ENCODE measurements around the gene ZNF639.

ZNF639 gene

DNA sequence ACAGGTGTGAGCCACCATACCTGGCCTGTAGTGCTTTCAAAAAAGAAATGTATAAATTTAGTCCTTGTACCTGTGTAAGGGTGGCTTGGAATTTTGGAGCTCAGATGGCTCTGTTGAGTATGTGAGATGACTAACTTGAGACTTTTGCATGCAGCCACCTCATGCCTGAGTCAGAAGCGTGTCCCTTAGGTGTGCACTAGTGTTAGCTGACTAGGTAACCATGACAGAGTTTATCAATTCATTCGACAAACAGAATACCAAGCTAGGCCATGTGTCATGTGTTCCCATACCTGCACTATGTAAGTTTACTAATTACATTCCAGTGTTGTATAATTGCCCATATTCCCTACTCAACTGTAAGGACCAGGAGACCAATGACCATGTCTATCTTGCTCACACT lies 4.0 kb upstream of the ZNF639 start:
- no peak for DNase-seq

- no peak for DNase-seq
Measured at GRCh38 chr3:179321668-179322285, 1.1 kb upstream of the ZNF639 start.

GRCh38 chr3:179323197-179324110 lies 623 bp downstream of the ZNF639 start:
- DNase-seq = no peak

- DNase-seq = no peak
Measured at GRCh38 chr3:179324270-179324754, 1.5 kb downstream of the ZNF639 start.

DNA sequence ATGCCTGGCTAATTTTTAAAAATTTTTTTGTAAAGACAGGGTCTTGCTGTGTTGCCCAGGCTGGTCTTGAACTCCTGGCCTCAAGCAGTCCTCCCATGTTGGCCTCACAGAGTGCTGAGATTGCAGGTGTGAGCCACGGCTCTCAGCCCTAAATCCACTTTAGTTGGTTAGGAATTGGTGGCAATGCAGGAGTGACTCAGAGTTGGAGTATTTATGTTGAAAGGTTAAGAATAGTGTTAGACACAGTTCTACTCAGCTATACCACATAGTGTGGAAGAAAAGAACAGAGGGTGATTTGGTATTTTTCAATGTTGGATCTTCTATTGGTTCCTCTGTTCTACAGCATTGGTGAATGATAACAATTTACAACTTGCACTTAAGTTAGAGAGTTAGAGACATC lies 7.6 kb downstream of the ZNF639 start:
- no peak for DNase-seq

DNA sequence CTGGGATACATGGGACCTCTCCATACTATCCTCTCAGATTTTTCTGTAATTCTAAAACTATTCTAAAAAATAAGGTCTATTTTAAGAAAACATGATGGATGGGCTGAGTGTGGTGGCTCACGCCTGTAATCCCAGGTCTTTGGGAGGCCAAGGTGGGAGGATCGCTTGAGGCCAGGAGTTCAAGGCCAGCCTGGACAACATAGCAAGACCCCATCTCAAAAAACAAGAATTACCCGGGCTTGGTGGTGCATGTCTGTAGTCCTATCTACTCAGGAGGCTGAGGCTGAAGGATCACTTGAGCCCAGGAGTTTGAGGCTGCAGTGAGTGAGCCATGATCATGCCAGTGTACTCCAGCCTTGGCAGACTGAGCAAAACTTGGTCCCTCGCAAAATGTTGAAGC lies 9.4 kb downstream of the ZNF639 start:
- no peak for DNase-seq

DNA sequence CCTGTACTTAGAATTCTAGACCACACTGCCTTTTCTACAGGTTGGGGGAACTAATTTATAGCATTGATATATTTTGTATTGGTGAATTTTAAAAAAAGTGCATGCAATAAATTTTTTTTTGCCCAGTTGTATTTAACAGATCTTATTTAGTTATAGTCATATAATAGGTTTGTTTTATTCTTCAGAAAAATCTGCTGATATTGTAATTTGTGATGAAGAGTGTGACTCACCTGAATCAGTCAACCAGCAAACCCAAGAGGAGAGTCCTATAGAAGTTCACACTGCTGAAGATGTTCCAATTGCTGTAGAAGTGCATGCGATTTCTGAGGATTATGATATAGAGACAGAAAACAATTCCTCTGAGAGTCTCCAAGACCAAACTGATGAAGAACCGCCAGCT lies 10.3 kb downstream of the ZNF639 start:
- DNase-seq = no peak

GRCh38 chr3:179336345-179336929 lies 13.6 kb downstream of the ZNF639 start:
- no peak for DNase-seq

- peak; percentile 21 for DNase-seq
Measured at GRCh38 chr3:179347345-179348194, 24.7 kb downstream of the ZNF639 start, which contains the start of gene MFN1. Gene MFN1, plus strand, starts transcription at chr3:179347709. Its CDS starts 1,143 bp downstream, at chr3:179348852.

- no peak for DNase-seq
Measured at GRCh38 chr3:179348325-179349013, 25.6 kb downstream of the ZNF639 start.

- no peak for DNase-seq
Measured at GRCh38 chr3:179355996-179356395, 33.2 kb downstream of the ZNF639 start.

GRCh38 chr3:179363332-179363731 lies 40.5 kb downstream of the ZNF639 start:
- DNase-seq = no peak

- no peak for DNase-seq
Measured at GRCh38 chr3:179369621-179370020, 46.8 kb downstream of the ZNF639 start.

DNA sequence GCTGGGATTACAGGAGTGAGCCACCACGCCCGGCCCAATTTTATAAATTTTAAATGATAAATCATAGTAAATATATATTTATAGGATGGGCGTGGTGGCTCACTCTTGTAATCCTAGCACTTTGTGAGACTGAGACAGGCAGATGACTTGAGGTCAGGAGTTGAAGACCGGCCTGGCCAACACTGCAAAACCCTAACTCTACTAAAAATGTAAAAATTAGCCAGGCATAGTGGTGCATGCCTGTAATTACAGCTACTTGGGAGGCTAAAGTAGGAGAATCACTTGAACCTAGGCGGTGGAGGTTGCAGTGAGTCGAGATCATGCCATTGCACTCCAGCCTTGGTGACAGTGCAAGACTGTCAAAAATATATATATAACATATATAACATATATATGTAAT lies 51.1 kb downstream of the ZNF639 start:
- no peak for DNase-seq

- no peak for DNase-seq
Measured at GRCh38 chr3:179375091-179375999, 52.5 kb downstream of the ZNF639 start.

DNA sequence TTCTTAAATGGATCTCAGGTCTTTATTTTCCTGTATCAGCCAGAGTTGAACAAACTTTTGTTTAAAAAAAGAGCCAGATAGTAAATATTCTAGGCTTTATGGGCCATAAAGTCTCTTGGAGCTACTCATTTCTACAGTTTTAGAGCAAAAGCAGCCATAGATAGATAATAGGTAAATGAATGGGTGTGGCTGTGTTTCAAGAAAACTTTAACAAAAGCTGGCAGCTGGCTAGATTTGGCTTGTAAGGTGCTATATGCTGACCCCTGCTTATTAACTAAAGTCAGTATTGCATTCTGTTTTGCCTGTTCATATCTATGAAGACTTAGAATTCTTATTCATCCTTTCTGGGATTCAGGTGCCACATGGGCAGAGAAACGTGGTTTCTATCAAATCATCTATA lies 53.6 kb downstream of the ZNF639 start:
- no peak for DNase-seq

Data from cortex of kidney (tissue), 1 donor.